ENCODE results near the gene KCTD1. TPM values are rescaled to one million over a fixed set of nuclear protein-coding genes. Genes with fewer than 3 reads are reported as not detected.

The KCTD1 gene
- total and polyA plus RNA-seq, 10 of the 15 experiments (the other 5 are each of a cell fraction or from before 2014, with no cell fraction given) = 1.5 to 13.4 (median 5.5) TPM

- no peak for FAIRE-seq
- no peaks in the 10 kb centered on the region for H4K20me1 ChIP-seq (ENCODE audit: control insufficient read depth, insufficient read depth)
- no peaks in the 10 kb centered on the region for H3K36me3 ChIP-seq (ENCODE audit: control insufficient read depth in 2 of 2, insufficient read depth in 2 of 2, low read length in 1 of 2)
- in situ Hi-C loops (cut with MboI) (no loop called here), intact Hi-C loops (cut with micrococcal nuclease; ENCODE audit: unreplicated experiment) (no loop called here)
- BruUV-seq (replicated peaks) = no TSS peak
- POLR2A ChIA-PET = no interaction called here
- ATAC-seq = no peak
- CTCF ChIA-PET = no interaction called here
- no peak overlapping the region for H3K4me3 ChIP-seq
- H3K4me2 ChIP-seq (ENCODE audit: control insufficient read depth, insufficient read depth) = no peak overlapping the region
- WGBS (ENCODE audit: insufficient coverage, insufficient replicate concordance, low lambda C conversion rate, missing lambda C conversion rate) = 88% methylated on average over 4 of the region's 4 CpGs
- no peak overlapping the region for H3K27ac ChIP-seq (ENCODE audit: control insufficient read depth, insufficient read depth)
- no peak for TF ChIP-seq RCOR1 (conservative IDR thresholded peaks at IDR 0.05; ENCODE audit: low read depth, low read length)
- TF ChIP-seq POU2F2 (IDR thresholded peaks at IDR 0.05; ENCODE audit: borderline replicate concordance, low read depth, low read length) = no peak
- TF ChIP-seq PAX5 (IDR thresholded peaks at IDR 0.05; ENCODE audit: borderline replicate concordance, low read depth, low read length) = no peak
- TF ChIP-seq USF2 (IDR thresholded peaks at IDR 0.05; ENCODE audit: borderline replicate concordance, low read depth, low read length) = no peak
- no peak overlapping the region for H3K9ac ChIP-seq (ENCODE audit: control insufficient read depth, insufficient read depth, low read length)
- H3K9me3 ChIP-seq (replicated peaks; ENCODE audit: control insufficient read depth, insufficient read depth, low read length) = no peaks in the 10 kb centered on the region
- no peak for DNase-seq (ENCODE audit: low read depth, low spot score)
- no peaks in the 10 kb centered on the region for H3K79me2 ChIP-seq (ENCODE audit: control insufficient read depth, insufficient read depth, low read length)
- SMC1A ChIA-PET (ENCODE audit: uncharacterized antibody, unreplicated experiment) = interaction anchor here (0.8 to 2.0 kb wide), 6 partner anchors 11 to 84 kb away, joined by 3 to 7 read pairs (median 4); no protein-coding TSS in a partner anchor
- H3K27me3 ChIP-seq (replicated peaks in 1 of 2; ENCODE audit: control insufficient read depth in 2 of 2, insufficient read depth in 2 of 2, low read length in 1 of 2) = no peaks in the 10 kb centered on the region
- no peak overlapping the region for H2AFZ ChIP-seq (ENCODE audit: control insufficient read depth, low read depth, low read length)
- RAD21 ChIA-PET (ENCODE audit: unreplicated experiment) = interaction anchor here (0.8 to 2.4 kb wide), 2 partner anchors 18 to 65 kb away, joined by 6 read pairs; no protein-coding TSS in a partner anchor
- no peaks in the 10 kb centered on the region for H3K4me1 ChIP-seq (ENCODE audit: control insufficient read depth, insufficient read depth, low read length)
Observed at GRCh38 chr18:26489191-26489590, 59.2 kb downstream of the KCTD1 start.

GRCh38 chr18:26488417-26489009 lies 59.8 kb downstream of the KCTD1 start:
- intact Hi-C loops (cut with micrococcal nuclease; ENCODE audit: unreplicated experiment) = no loop called here
- Histone ChIP-seq H3K79me2 (ENCODE audit: control insufficient read depth, insufficient read depth, low read length) (no peaks in the 10 kb centered on the region), H4K20me1 (ENCODE audit: control insufficient read depth, insufficient read depth) (no peaks in the 10 kb centered on the region), H3K9me3 (replicated peaks; ENCODE audit: control insufficient read depth, insufficient read depth, low read length) (no peaks in the 10 kb centered on the region), H3K36me3 (ENCODE audit: control insufficient read depth in 2 of 2, insufficient read depth in 2 of 2, low read length in 1 of 2) (no peaks in the 10 kb centered on the region), H3K4me3 (no peak overlapping the region), H3K4me2 (ENCODE audit: control insufficient read depth, insufficient read depth) (no peak overlapping the region), H3K9ac (ENCODE audit: control insufficient read depth, insufficient read depth, low read length) (no peak overlapping the region), H3K27ac (ENCODE audit: control insufficient read depth, insufficient read depth) (no peak overlapping the region), H2AFZ (ENCODE audit: control insufficient read depth, low read depth, low read length) (no peak overlapping the region), H3K4me1 (ENCODE audit: control insufficient read depth, insufficient read depth, low read length) (no peaks in the 10 kb centered on the region), H3K27me3 (replicated peaks in 1 of 2; ENCODE audit: control insufficient read depth in 2 of 2, insufficient read depth in 2 of 2, low read length in 1 of 2) (no peaks in the 10 kb centered on the region)
- FAIRE-seq (no peak), ATAC-seq (no peak), DNase-seq (ENCODE audit: low read depth, low spot score) (no peak)
- in situ Hi-C loops (cut with MboI) = no loop called here
- ChIA-PET SMC1A (ENCODE audit: uncharacterized antibody, unreplicated experiment) (interaction anchor here (0.8 to 2.0 kb wide), 10 partner anchors 11 to 83 kb away, joined by 3 to 7 read pairs (median 4); no protein-coding TSS in a partner anchor), CTCF (interaction anchor here (0.8 to 1.6 kb wide), 3 partner anchors 10 to 105 kb away, joined by 5 read pairs; no protein-coding TSS in a partner anchor), POLR2A (interaction anchor here (0.5 to 0.9 kb wide), 3 partner anchors 8 to 49 kb away, joined by 3 to 4 read pairs (median 3); no protein-coding TSS in a partner anchor), RAD21 (ENCODE audit: unreplicated experiment) (interaction anchor here (0.8 to 2.4 kb wide), 5 partner anchors 18 to 105 kb away, joined by 3 to 11 read pairs (median 3); no protein-coding TSS in a partner anchor)
- 98% methylated on average over 11 of the region's 11 CpGs for WGBS (ENCODE audit: insufficient coverage, insufficient replicate concordance, low lambda C conversion rate, missing lambda C conversion rate)
- TF ChIP-seq MEF2B (IDR thresholded peaks at IDR 0.05; ENCODE audit: partially characterized antibody, poor library complexity, severe bottlenecking) = no peak
- BruUV-seq (replicated peaks) = no TSS peak
